GM10266 (cell line): ENCODE results near the gene SGIP1.
"Not testable (repeated sequence)": the region's sequence is repeated elsewhere in the genome, so short reads cannot be mapped to it uniquely, and the experiment has no call there.

Source experiments
- DNase-seq: peaks from one replicate; pipeline ENCODE4 v3.0.0; 2012; ENCODE audit errors: extremely low spot score
- TF ChIP-seq, protein P1 (sequence below): IDR thresholded peaks from 2 replicates; pipeline ENCODE4 v1.5.1; 2012; ENCODE audit warnings: mild to moderate bottlenecking, low read depth; ENCODE audit not compliant: control insufficient read depth, insufficient read depth; ENCODE audit errors: missing control alignments

The SGIP1 gene

DNA sequence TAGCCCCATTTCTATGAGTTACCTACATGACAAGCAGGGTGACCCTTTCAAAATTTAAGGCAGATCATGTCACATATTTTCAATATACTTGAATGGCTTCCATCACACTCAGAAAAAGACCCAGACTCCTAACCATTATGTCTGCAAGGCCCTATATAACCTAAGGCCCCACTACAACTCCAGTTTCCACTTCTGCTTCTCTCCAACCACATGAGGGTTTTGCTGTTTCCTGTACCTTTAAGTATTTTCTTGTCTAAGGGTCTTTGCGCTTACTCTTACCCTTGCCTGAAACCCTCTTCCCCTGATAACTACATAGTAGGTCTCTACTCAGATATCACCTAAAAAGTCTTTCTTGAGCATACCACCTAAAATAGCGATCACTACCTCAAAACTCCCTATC is 46.1 kb downstream of the SGIP1 start:
- DNase-seq: no peak
- TF ChIP-seq, protein P1, sequence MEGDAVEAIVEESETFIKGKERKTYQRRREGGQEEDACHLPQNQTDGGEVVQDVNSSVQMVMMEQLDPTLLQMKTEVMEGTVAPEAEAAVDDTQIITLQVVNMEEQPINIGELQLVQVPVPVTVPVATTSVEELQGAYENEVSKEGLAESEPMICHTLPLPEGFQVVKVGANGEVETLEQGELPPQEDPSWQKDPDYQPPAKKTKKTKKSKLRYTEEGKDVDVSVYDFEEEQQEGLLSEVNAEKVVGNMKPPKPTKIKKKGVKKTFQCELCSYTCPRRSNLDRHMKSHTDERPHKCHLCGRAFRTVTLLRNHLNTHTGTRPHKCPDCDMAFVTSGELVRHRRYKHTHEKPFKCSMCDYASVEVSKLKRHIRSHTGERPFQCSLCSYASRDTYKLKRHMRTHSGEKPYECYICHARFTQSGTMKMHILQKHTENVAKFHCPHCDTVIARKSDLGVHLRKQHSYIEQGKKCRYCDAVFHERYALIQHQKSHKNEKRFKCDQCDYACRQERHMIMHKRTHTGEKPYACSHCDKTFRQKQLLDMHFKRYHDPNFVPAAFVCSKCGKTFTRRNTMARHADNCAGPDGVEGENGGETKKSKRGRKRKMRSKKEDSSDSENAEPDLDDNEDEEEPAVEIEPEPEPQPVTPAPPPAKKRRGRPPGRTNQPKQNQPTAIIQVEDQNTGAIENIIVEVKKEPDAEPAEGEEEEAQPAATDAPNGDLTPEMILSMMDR: no peak

- TF ChIP-seq, protein P1: no peak
- DNase-seq: no peak
Measured at GRCh38 chr1:66583021-66583420, 49.1 kb downstream of the SGIP1 start.

GRCh38 chr1:66585002-66585401 is 51.0 kb downstream of the SGIP1 start:
- TF ChIP-seq, protein P1: no peak
- DNase-seq: no peak

DNA sequence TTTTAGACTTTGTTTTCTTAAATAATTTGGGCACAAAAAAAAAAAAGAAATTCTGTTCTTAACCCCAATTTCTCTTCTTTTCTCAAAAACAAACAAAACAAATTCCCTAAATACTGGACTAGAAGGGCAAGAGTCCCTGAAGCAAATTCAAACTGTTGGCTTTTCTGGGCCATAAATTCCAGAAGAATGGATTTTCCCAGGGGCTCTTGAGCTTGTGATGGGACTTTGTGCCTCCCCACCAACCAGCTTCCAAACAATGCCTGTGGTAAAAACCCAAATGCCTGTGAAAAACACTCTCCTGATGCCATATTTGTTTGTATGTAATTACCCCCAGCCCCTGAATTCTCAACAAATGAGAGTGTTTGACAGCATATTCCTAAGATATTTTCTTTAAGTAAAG is 55.4 kb downstream of the SGIP1 start:
- TF ChIP-seq, protein P1: no peak
- no peak for DNase-seq

DNA sequence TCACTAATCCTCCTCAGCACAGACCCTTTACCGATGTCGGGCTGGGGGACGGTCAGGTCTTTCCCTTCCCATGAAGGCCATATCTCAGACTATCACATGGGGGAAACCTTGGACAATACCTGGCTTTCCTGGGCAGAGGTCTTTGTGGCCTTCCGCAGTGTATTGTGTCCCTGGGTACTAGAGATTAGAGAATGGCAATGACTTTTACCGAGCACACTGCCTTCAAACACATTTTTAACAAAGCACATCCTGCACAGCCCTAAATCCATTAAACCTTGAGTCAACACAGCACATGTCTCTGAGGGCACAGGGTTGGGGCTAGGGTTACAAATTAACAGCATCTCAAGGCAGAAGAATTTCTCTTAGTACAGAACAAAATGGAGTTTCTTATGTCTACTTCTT is 58.2 kb downstream of the SGIP1 start:
- DNase-seq: not testable (repeated sequence)

GRCh38 chr1:66596191-66596590 is 62.2 kb downstream of the SGIP1 start:
- no peak for DNase-seq
- TF ChIP-seq, protein P1: no peak

DNA sequence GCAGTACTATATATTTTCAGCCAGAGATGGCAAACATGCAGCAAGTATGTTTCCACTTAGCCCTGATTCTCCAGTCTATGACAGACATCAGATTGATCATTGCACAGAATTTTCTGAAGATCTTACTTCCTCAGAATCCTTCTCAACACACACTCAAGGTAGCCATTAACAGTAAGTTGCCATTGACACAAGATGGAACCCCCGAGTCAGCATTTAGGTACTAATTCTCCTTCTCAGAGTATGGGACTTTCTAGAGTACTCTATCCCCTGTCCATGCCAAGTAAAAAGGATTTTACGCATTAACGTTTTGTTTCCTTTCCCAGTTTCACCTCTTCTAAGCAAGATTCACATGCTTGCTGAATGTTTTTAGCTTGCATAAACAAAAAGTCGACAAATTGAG is 63.5 kb downstream of the SGIP1 start:
- DNase-seq: no peak
- TF ChIP-seq, protein P1: no peak

DNA sequence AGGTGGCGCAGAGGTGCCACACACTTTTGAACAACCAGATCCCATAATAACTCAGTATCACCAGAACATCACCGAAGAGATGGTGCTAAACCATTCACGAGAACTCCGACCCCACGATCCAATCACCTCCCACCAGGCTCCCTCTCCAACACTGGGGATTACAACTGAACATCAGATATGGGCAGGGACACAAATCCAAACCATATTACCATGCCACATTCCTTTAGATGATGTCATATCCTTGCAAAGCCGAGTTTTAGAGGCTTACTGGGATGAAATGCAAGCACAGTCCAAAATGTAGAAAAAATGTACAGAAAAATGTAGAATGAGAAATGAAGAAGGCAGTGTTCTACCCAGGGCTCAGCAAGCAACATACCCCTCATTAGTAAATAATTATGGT is 64.7 kb downstream of the SGIP1 start:
- no peak for DNase-seq
- TF ChIP-seq, protein P1: no peak
